K562 (cell line): ENCODE data around the gene GZMM. TPM values are rescaled to one million over a fixed set of nuclear protein-coding genes. Genes with fewer than 3 reads are reported as not detected.

Experiments
- ATAC-seq: fragments of 200-7000 bp; cut with Tn5 transposase; 3 replicates; pipeline ENCODE4 v1.9.1; 2020; ENCODE audit warnings: moderate library complexity
- BruUV-seq: library from RNA; stranded (reverse); fragments of 400-500 nt; replicated peaks from 2 replicates; lab custom pipeline; 2021; lab: Mats Ljungman, UMichigan
- CTCF ChIA-PET: fragments of 300-600 bp; formaldehyde crosslinking; extraction: SDS; loops from one replicate; lab custom pipeline; 2021; ENCODE audit warnings: low intra/inter-chr PET ratio; lab: Yijun Ruan, JAX
- POLR2A ChIA-PET: fragments of 300-600, 350-650 bp; sonication (Branson Sonifier 250); formaldehyde crosslinking; extraction: SDS; loops from one replicate; lab custom pipeline; 2021; ENCODE audit warnings: antibody characterized with exemption, inconsistent platforms; lab: Yijun Ruan, JAX
- DNase-seq, 4 experiments: peaks; one replicate each; pipeline versions ENCODE4 v3.0.0 to v3.0.0-alpha.2; 2011 to 2018; ENCODE audit warnings: low spot score in 3 of 4, mixed read lengths in 3 of 4; ENCODE audit errors: extremely low read depth in 1 of 4
- FAIRE-seq: peaks from 2 replicates; lab custom pipeline; 2011; peaks lifted over from hg19 to GRCh38; lab: Jason Lieb, UNC
- H2AFZ ChIP-seq: 2 replicates; pipeline ENCODE4 v1.6.0; 2011; ENCODE audit warnings: low read depth, low read length, control low read depth, inconsistent platforms
- H3K27ac ChIP-seq: fragments of 200-600 bp; 3 replicates; pipeline ENCODE4 v1.8.0; 2011; ENCODE audit warnings: low read depth, mild to moderate bottlenecking, control low read depth, inconsistent platforms, low read length, moderate library complexity, mixed read lengths; ENCODE audit errors: extremely low read depth
- H3K27me3 ChIP-seq, 2 experiments: fragments of 300-600 bp in 1 of 2; 2 replicates in 1 of 2; 3 replicates in 1 of 2; pipeline versions ENCODE4 v1.6.0 to v1.8.0; 2011; ENCODE audit warnings: inconsistent platforms in 2 of 2, low read length in 2 of 2, mild to moderate bottlenecking in 1 of 2, mixed read lengths in 1 of 2, moderate library complexity in 1 of 2; ENCODE audit not compliant: control insufficient read depth in 2 of 2, insufficient read depth in 2 of 2
- H3K36me3 ChIP-seq: fragments of 300-600 bp; 3 replicates; pipeline ENCODE4 v1.8.0; 2011; ENCODE audit warnings: mild to moderate bottlenecking, low read length, inconsistent platforms; ENCODE audit not compliant: control insufficient read depth, insufficient read depth
- H3K4me1 ChIP-seq, 2 experiments: fragments of 200-600 bp in 1 of 2; replicated peaks in 1 of 2; 2 replicates in 1 of 2; 3 replicates in 1 of 2; pipeline versions ENCODE4 v1.5.1 to v1.8.0; 2011; ENCODE audit warnings: inconsistent platforms in 2 of 2, low read length in 2 of 2, mild to moderate bottlenecking in 1 of 2, mixed read lengths in 1 of 2, moderate library complexity in 1 of 2; ENCODE audit not compliant: control insufficient read depth in 2 of 2, insufficient read depth in 2 of 2
- H3K4me2 ChIP-seq: 2 replicates; pipeline ENCODE4 v1.6.1; 2011; ENCODE audit warnings: low read length, control low read depth, inconsistent platforms, mixed read lengths; ENCODE audit not compliant: insufficient read depth
- H3K4me3 ChIP-seq: fragments of 200-600 bp; sonication (generic), shearing (Covaris generic); 2 replicates; pipeline ENCODE4 v1.5.1; 2016; ENCODE audit warnings: control low read depth, inconsistent platforms
- H3K79me2 ChIP-seq: fragments of 200-600 bp; 3 replicates; pipeline ENCODE4 v1.8.0; 2011; ENCODE audit warnings: low read length, inconsistent platforms; ENCODE audit not compliant: control insufficient read depth, insufficient read depth
- H3K9ac ChIP-seq, 2 experiments: 2 replicates each; pipeline versions ENCODE4 v1.6.0 to v1.6.1; 2011; ENCODE audit warnings: low read depth in 2 of 2, low read length in 2 of 2, control low read depth in 1 of 2, inconsistent platforms in 1 of 2, mild to moderate bottlenecking in 1 of 2, mixed read lengths in 1 of 2; ENCODE audit not compliant: insufficient read depth in 1 of 2
- H3K9me1 ChIP-seq: one replicate; pipeline ENCODE4 v1.6.0; 2011; ENCODE audit warnings: inconsistent platforms, mild to moderate bottlenecking, low read length, moderate library complexity; ENCODE audit not compliant: control insufficient read depth, insufficient read depth
- H3K9me3 ChIP-seq: replicated peaks from 2 replicates; pipeline ENCODE4 v1.5.1; 2011; ENCODE audit warnings: low read depth, low read length, inconsistent platforms; ENCODE audit not compliant: control insufficient read depth, insufficient read depth
- H4K20me1 ChIP-seq: replicated peaks from 2 replicates; pipeline ENCODE4 v1.6.1; 2011; ENCODE audit warnings: low read length, inconsistent platforms, mixed read lengths; ENCODE audit not compliant: control insufficient read depth, insufficient read depth
- EGR1 ChIP-seq: fragments of 450-650 bp; conservative IDR thresholded peaks from 2 replicates; pipeline ENCODE4 v1.6.1; 2017; ENCODE audit warnings: mild to moderate bottlenecking
- NCOA6 ChIP-seq: fragments of 450-650 bp; IDR thresholded peaks from 2 replicates; pipeline ENCODE4 v1.6.1; 2017; ENCODE audit warnings: mild to moderate bottlenecking
- USF2 ChIP-seq: sonication (generic); formaldehyde crosslinking; IDR thresholded peaks from 2 replicates; pipeline ENCODE4 v1.5.0; 2020; ENCODE audit warnings: missing genetic modification reagents
- ZBTB33 ChIP-seq: sonication (generic); formaldehyde crosslinking; IDR thresholded peaks from 2 replicates; pipeline ENCODE4 v1.8.1; 2023; ENCODE audit warnings: mild to moderate bottlenecking, missing genetic modification reagents
- WGBS: fragments of 100-300 bp; shearing (Covaris generic); methylation state at CpG from one replicate; pipeline ENCODE4 v1.1.6; 2016; ENCODE audit warnings: low coverage, mixed read lengths; ENCODE audit not compliant: insufficient coverage; ENCODE audit errors: missing lambda C conversion rate; 5-methylcytosine and 5-hydroxymethylcytosine counted together
- in situ Hi-C: fragments of 300-500 bp; cut with MboI; formaldehyde crosslinking; loops from 4 replicates; pipeline ENCODE4 v1.15.0; 2018; ENCODE audit warnings: inconsistent platforms, mixed read lengths
- intact Hi-C: fragments of 100-400 bp; cut with micrococcal nuclease; formaldehyde crosslinking; loops from 2 replicates; pipeline ENCODE4 v1.14.2; 2022
- polyA plus RNA-seq, 8 experiments: library from polyadenylated mRNA; depleted of rRNA in 4 of 8; stranded (reverse) in 5 of 8; unstranded in 3 of 8; fragments of >200 nt; fragmentation: Nextera tagmentation in 2 of 8; fragmentation: Illumina TruSeq in 1 of 8; extraction: Ambion mirVana in 2 of 8; extraction: Trizol in 1 of 8; gene quantifications; 2 replicates each; pipeline versions ENCODE4 v1.2.1 to v1.2.3, GENCODE V29; 2011 to 2014; ENCODE audit warnings: inconsistent platforms in 1 of 8, missing spikeins in 1 of 8
- total RNA-seq, 7 experiments: library from RNA; depleted of rRNA in 6 of 7; stranded (reverse); fragments of >200 nt in 6 of 7; fragmentation: Illumina TruSeq in 2 of 7; extraction: Trizol in 2 of 7; gene quantifications; 2 replicates each; pipeline versions ENCODE4 v1.2.1 to v1.2.3, GENCODE V29; 2011 to 2021; ENCODE audit warnings: low replicate concordance in 1 of 7
- TF ChIP-seq, protein P1 (sequence below): fragments of 450-650 bp; IDR thresholded peaks from 2 replicates; pipeline ENCODE4 v1.6.1; 2018; ENCODE audit not compliant: partially characterized antibody

The GZMM gene
- total and polyA plus RNA-seq, 9 of the 15 experiments (the other 6 are each of a cell fraction or from before 2014, with no cell fraction given) = 0.08 to 2.6 (median 0.70) TPM; not detected in 2

DNA sequence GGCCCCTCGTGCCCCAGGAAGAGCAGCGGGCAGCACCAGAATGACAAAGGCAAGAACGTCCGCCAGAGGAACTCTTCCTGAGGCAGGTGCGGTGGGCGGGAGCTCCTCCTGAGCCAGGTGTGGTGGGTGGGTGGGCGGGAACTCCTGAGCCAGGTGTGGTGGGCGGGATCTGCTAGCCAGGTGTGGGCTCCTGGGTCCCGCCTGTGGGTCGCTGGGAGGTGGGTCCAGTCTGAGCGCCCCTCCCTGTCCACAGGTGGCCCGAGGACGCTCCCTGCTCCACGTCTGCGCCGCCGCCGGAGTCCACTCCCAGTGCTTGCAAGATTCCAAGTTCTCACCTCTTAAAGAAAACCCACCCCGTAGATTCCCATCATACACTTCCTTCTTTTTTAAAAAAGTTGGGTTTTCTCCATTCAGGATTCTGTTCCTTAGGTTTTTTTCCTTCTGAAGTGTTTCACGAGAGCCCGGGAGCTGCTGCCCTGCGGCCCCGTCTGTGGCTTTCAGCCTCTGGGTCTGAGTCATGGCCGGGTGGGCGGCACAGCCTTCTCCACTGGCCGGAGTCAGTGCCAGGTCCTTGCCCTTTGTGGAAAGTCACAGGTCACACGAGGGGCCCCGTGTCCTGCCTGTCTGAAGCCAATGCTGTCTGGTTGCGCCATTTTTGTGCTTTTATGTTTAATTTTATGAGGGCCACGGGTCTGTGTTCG, 38.8 kb downstream of the GZMM start:
- Histone ChIP-seq H3K27ac (no peak overlapping the region), H2AFZ (no peak overlapping the region), H3K9me1 (no peaks in the 10 kb centered on the region), H3K9ac (no peak overlapping the region), H3K27me3 (no peaks in the 10 kb centered on the region), H3K4me1 (peaks cover 0 to 87% of the 10 kb centered on the region in 2 experiments; a peak in 2 of 5 replicates), H3K4me3 (no peak overlapping the region), H3K9me3 (no peaks in the 10 kb centered on the region), H4K20me1 (peaks cover 43% of the 10 kb centered on the region), H3K79me2 (peaks cover 29% of the 10 kb centered on the region), H3K36me3 (peaks cover 55% of the 10 kb centered on the region; the same call in 1 of the 3 replicates), H3K4me2 (no peak overlapping the region)
- FAIRE-seq (no peak), DNase-seq (peak in 1 of 4 experiments; percentile 15), ATAC-seq (no peak)
- intact Hi-C loops = loop anchor here (10.0 kb wide), 2 partner anchors 48 to 152 kb away; partner anchors contain the start of gene CDC34
- TF ChIP-seq NCOA6 (no peak), EGR1 (0 out of 2 replicates have a peak, but pooled peaks have one; percentile 22), ZBTB33 (CRISPR knock-in tag) (0 out of 2 replicates have a peak, but pooled peaks have one; percentile 14), USF2 (no peak)
- TF ChIP-seq, protein P1, sequence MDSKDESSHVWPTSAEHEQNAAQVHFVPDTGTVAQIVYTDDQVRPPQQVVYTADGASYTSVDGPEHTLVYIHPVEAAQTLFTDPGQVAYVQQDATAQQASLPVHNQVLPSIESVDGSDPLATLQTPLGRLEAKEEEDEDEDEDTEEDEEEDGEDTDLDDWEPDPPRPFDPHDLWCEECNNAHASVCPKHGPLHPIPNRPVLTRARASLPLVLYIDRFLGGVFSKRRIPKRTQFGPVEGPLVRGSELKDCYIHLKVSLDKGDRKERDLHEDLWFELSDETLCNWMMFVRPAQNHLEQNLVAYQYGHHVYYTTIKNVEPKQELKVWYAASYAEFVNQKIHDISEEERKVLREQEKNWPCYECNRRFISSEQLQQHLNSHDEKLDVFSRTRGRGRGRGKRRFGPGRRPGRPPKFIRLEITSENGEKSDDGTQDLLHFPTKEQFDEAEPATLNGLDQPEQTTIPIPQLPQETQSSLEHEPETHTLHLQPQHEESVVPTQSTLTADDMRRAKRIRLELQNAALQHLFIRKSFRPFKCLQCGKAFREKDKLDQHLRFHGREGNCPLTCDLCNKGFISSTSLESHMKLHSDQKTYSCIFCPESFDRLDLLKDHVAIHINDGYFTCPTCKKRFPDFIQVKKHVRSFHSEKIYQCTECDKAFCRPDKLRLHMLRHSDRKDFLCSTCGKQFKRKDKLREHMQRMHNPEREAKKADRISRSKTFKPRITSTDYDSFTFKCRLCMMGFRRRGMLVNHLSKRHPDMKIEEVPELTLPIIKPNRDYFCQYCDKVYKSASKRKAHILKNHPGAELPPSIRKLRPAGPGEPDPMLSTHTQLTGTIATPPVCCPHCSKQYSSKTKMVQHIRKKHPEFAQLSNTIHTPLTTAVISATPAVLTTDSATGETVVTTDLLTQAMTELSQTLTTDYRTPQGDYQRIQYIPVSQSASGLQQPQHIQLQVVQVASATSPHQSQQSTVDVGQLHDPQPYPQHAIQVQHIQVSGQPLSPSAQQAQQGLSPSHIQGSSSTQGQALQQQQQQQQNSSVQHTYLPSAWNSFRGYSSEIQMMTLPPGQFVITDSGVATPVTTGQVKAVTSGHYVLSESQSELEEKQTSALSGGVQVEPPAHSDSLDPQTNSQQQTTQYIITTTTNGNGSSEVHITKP = no peak
- ChIA-PET POLR2A (interaction anchor here (0.6 to 1.2 kb wide), 3 partner anchors 26 to 254 kb away, joined by 3 to 7 read pairs (median 3); no protein-coding TSS in a partner anchor), CTCF (no interaction called here)
- 85% methylated on average over 16 of the region's 31 CpGs for WGBS
- BruUV-seq = TSS peak; percentile 94
- in situ Hi-C loops = no loop called here
